GM19193 (cell line): ENCODE measurements around the gene NEURL1.

Experiments used
- POLR2A ChIP-seq: IDR thresholded peaks from 4 replicates; pipeline ENCODE4 v1.6.1; 2011; ENCODE audit not compliant: insufficient read depth, insufficient read length; ENCODE audit errors: extremely low read depth

Gene NEURL1

DNA sequence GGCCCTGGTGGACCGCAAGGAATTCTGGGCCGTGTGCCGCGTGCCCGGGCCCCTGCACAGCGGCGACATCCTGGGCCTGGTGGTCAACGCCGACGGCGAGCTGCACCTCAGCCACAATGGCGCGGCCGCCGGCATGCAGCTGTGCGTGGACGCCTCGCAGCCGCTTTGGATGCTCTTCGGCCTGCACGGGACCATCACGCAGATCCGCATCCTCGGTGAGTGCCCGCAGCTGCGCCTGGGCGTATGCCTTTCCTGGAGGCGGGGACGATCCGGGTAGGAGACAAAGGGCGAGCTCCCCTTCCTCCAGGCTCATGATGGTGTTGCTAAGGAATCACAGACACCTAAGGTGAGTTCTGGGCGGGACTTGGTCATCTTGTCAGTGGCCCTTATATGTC lies 91.5 kb downstream of the NEURL1 start:
- no peak for TF ChIP-seq POLR2A

DNA sequence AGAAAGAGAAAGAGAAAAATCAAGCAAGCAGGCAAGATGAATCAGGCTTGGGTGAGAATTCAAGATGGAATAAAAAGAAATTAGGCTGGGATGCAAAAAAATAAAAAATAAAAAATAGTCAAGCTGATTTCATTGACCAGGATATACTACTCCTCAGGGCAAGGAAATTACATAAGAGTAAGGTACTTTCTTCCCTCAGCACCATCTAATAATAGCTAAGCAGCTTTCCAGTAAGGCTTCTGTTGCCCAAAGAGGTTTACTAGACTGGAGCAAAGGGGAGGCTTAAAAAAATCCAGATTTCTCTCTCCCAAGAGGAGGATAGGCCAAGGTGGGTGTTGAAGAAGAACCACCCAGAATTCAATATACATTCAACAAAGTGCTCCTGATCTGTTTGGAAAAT lies 93.6 kb downstream of the NEURL1 start:
- no peak for TF ChIP-seq POLR2A

DNA sequence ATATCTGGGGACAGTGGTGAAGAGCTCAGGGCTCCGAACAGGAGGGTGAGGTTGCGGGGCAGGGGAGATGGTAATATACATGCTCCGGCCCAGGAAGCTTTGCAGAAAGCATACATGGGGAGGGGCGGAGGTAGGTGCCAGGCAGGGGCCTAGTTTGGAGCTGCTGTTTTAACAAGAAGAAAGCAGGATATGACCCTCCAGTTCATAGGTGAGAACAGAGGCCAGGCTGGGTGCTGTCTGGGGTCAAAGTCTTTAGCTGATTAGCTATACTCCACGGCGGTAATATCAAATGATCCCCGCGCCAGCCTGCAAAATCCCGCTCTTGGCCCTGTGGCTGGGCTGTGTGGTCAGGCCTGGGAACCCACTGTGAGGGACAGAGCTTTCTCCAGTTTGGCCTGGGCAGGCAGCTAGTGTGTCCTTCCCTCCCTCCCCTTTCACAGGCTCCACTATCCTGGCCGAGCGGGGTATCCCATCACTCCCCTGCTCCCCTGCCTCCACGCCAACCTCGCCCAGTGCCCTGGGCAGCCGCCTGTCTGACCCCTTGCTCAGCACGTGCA lies 95.6 kb downstream of the NEURL1 start:
- TF ChIP-seq POLR2A: no peak

- TF ChIP-seq POLR2A: no peak
Observed at GRCh38 chr10:103590060-103590459, 96.6 kb downstream of the NEURL1 start.

DNA sequence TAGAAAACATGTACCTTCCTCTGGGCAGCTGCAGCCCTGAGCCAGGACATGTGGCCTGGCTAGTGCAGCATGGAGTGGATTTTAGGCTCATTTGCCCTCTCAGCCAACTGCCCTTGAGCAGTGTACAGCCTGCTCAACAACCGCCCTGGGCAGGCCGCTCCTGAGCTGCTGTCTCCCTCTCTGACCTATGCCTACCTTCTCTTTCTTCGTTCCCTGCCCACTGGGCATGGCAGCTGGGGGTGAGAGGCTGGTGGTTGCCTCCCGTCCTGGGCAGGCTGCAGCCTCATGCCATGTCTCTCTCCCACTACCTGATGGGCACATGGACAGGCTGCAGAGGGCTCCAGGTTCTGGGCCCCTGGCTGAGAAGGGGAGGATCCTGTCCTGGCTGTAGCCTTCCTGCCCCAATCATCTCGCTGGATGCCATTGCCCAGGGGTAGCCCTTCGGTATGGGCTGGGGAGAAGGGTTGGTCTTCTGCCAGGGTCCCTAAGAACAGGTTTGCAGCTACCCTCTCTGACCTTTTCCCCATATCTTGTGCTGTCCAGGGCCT lies 97.3 kb downstream of the NEURL1 start:
- no peak for TF ChIP-seq POLR2A

GRCh38 chr10:103592186-103593021 lies 98.9 kb downstream of the NEURL1 start:
- TF ChIP-seq POLR2A: no peak

DNA sequence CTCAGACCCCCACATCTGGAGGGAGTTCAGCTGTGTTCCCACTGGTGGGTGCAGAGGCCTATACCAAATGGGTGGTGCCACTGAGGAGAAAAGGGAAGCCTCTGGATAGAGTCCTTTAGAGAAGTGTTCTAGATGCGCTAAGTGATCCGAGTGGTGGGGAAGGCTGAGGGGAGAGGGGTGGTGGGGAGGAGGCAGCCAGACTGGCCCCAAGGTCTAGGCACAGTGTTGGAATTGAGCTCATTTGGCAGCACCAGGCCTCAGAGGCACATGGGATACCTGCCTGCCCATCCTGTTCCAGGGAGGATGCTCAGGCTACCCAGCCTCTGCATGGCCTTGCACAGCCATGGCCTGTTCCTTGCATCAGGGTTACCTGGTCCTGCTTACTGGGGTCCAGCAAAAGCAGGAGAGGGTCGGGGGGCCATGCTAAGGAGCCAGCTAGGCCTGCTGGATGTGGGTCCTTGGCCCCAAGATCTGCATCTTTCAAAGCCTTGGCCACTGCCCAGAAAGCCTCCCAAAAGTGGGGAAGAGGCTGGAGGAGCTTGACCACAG lies 99.6 kb downstream of the NEURL1 start:
- TF ChIP-seq POLR2A: no peak

GRCh38 chr10:103595933-103596726 lies 102.6 kb downstream of the NEURL1 start:
- peak; percentile 11 for TF ChIP-seq POLR2A

DNA sequence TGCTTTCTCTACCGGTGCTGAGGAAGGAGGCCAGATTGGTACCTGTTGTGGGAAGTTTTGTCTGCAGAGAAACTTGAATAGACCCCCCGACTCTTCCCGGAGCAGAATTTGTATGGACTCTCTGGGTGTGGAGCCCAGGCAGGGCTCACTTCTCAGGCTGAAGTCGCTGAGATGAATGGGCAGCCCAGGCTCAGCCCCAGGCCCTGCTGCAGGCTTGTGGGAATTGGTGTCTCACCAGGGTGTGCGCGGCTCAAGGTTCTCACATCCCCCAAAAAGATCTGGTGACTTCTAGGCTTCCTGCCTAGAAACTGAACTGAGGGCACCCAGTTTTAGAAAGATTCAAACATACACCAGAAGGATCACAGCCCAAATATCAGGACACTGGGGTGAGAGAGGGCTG lies 103.5 kb downstream of the NEURL1 start:
- no peak for TF ChIP-seq POLR2A

GRCh38 chr10:103598654-103599115 lies 105.2 kb downstream of the NEURL1 start:
- no peak for TF ChIP-seq POLR2A

DNA sequence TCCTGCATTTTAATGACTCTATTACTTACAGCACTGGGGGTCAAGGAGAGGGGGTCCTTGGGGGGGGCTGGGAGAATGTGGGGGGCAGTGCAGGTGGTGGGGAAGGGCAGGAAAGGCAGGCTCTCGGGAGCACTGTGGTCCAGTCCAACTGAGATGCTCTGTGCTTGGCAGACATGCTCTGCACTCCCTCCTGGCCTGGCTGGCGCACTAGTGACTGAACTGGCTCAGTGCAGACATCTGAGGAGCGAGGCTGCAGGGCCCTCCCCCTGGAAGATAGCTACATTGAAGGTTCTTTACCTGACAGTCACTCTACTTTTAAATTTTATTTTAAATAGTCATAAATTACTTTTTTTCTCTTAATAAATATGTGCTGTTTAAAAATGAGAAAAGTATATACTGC lies 105.7 kb downstream of the NEURL1 start:
- no peak for TF ChIP-seq POLR2A

GRCh38 chr10:103599907-103600306 lies 106.4 kb downstream of the NEURL1 start:
- no peak for TF ChIP-seq POLR2A

DNA sequence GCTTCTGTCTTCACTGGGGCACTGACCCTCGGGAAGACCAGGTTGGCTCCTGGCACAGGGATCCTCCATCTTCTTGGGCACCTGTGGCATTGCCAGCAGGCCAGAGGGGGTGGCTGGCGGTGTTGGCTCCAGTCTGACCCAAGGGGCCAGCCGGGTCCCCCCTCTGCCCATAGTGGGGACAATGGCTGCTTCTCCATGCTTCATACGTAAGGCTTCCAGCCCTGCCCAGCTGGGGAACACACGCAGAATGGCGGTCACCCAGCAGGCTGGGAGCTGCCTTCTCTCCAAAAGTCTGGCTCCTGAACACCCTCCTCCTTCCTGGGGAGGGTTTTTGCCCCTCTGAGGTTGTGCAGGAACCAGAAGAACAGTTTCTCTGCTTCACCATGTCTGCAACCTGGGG lies 106.8 kb downstream of the NEURL1 start:
- TF ChIP-seq POLR2A: no peak

- TF ChIP-seq POLR2A: no peak
Observed at GRCh38 chr10:103600956-103601569, 107.6 kb downstream of the NEURL1 start.
